ENCODE data around the gene CD3G. TPM values are rescaled to one million over a fixed set of nuclear protein-coding genes. Genes with fewer than 3 reads are reported as not detected.

The CD3G gene
- total RNA-seq, 4 donors from 2014 or later: 0.33 to 0.51 TPM; not detected in 2

DNA sequence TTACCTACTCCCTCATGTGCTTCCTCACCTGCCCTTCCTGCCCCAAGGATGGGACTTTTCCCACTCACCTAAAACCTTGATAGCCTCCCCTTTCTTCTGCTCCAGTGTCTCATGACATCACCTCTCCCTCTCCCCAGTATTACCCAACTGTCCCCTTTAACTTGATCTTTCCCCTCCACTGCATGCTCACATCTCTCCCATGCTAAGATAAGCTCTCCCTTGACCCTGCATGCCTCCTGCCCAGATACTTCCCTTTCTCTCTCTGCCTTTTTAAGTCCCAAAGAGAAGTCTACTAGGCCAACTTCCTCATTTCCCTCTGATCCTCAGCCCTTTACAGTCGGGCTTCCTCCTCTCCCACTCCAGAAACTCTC is 24.8 kb upstream of the CD3G start:
- no peaks in the 10 kb centered on the region for H3K36me3 ChIP-seq
- H3K27me3 ChIP-seq: peaks cover 0 to 11% (median 3%) of the 10 kb centered on the region in 3 donors
- in situ Hi-C loops (cut with MboI; ENCODE audit: low sequenced_read_pairs in 4 of 4): no loop called here
- TF ChIP-seq, protein P1, sequence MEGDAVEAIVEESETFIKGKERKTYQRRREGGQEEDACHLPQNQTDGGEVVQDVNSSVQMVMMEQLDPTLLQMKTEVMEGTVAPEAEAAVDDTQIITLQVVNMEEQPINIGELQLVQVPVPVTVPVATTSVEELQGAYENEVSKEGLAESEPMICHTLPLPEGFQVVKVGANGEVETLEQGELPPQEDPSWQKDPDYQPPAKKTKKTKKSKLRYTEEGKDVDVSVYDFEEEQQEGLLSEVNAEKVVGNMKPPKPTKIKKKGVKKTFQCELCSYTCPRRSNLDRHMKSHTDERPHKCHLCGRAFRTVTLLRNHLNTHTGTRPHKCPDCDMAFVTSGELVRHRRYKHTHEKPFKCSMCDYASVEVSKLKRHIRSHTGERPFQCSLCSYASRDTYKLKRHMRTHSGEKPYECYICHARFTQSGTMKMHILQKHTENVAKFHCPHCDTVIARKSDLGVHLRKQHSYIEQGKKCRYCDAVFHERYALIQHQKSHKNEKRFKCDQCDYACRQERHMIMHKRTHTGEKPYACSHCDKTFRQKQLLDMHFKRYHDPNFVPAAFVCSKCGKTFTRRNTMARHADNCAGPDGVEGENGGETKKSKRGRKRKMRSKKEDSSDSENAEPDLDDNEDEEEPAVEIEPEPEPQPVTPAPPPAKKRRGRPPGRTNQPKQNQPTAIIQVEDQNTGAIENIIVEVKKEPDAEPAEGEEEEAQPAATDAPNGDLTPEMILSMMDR (IDR thresholded peaks at IDR 0.05 in 4 of 5, conservative IDR thresholded peaks at IDR 0.05 in 1 of 5): no peak
- TF ChIP-seq POLR2A (IDR thresholded peaks at IDR 0.05): no peak
- intact Hi-C loops (cut with DNase I; ENCODE audit: low total_unique reads): no loop called here
- no peak overlapping the region for H3K27ac ChIP-seq
- no peak overlapping the region for H3K4me3 ChIP-seq
- no peaks in the 10 kb centered on the region for H3K9me3 ChIP-seq
- no peak for ATAC-seq
- H3K4me1 ChIP-seq: no peaks in the 10 kb centered on the region
- no peak for DNase-seq

DNA sequence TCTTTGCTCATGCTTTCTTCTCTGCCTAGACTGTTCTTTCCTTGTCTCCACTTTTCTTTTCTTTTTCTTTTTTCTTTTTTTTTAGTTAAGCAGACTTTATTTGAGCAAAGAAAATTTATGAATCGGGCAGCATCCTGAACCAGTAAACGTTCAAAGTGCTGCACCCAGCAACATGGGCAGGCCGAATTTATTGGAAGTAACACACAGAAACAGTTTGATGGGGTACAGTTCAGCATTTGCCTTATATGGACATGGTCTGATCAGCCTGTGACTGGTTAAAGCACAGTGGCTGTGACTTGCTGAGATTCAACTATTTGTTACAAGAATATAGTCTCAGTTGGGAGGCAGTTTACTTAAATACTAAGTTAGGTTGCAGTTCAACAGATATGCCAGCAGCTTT is 23.6 kb upstream of the CD3G start:
- no peaks in the 10 kb centered on the region for H3K9me3 ChIP-seq
- DNase-seq: no peak
- no peak for ATAC-seq
- H3K27me3 ChIP-seq: peaks cover 0 to 4% (median 3%) of the 10 kb centered on the region in 3 donors
- in situ Hi-C loops (cut with MboI; ENCODE audit: low sequenced_read_pairs in 4 of 4) (no loop called here), intact Hi-C loops (cut with DNase I; ENCODE audit: low total_unique reads) (no loop called here)
- no peak overlapping the region for H3K4me3 ChIP-seq
- H3K4me1 ChIP-seq: no peaks in the 10 kb centered on the region
- TF ChIP-seq, protein P1 (IDR thresholded peaks at IDR 0.05 in 4 of 5, conservative IDR thresholded peaks at IDR 0.05 in 1 of 5): no peak
- TF ChIP-seq POLR2A (IDR thresholded peaks at IDR 0.05): no peak
- no peak overlapping the region for H3K27ac ChIP-seq
- H3K36me3 ChIP-seq: no peaks in the 10 kb centered on the region

DNA sequence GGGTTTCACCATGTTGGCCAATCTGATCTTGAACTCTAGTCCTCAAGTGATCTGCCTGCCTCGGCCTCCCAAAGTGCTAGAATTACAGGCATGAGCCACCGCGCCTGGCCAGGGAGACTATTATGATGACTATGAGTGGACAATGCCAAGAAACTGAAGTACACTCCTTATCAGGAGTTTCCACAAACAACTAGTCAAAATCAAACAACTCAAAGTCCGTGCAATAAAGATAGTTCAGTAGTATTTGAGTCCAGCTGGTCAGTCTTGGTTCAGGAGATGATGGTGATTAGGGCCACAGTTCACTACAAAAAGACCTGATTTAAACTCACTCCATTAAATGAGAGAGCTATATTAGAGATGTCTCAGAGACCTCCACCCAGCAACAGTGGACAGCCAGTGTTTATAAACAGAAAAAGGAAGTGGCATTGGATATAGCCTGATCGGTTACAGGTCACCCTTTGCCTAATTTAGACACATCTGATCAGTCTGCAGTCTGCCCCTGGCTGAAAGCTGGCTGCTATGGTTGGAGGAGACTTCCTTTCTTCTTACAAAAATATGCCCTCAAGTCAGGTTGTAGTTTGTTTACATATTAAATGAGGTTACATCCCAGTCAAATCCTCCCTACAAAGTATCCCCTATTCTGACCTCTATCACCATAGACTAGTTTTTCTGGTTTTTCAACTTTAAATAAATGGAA is 22.6 kb upstream of the CD3G start:
- no peaks in the 10 kb centered on the region for H3K4me1 ChIP-seq
- H3K4me3 ChIP-seq: no peak overlapping the region
- TF ChIP-seq POLR2A (IDR thresholded peaks at IDR 0.05): no peak
- TF ChIP-seq, protein P1 (IDR thresholded peaks at IDR 0.05 in 4 of 5, conservative IDR thresholded peaks at IDR 0.05 in 1 of 5): no peak
- no peak overlapping the region for H3K27ac ChIP-seq
- no peaks in the 10 kb centered on the region for H3K36me3 ChIP-seq
- ATAC-seq: no peak
- H3K27me3 ChIP-seq: peaks cover 0 to 4% (median 2%) of the 10 kb centered on the region in 3 donors
- in situ Hi-C loops (cut with MboI; ENCODE audit: low sequenced_read_pairs in 4 of 4): no loop called here
- DNase-seq: no peak
- H3K9me3 ChIP-seq: no peaks in the 10 kb centered on the region
- intact Hi-C loops (cut with DNase I; ENCODE audit: low total_unique reads): no loop called here

DNA sequence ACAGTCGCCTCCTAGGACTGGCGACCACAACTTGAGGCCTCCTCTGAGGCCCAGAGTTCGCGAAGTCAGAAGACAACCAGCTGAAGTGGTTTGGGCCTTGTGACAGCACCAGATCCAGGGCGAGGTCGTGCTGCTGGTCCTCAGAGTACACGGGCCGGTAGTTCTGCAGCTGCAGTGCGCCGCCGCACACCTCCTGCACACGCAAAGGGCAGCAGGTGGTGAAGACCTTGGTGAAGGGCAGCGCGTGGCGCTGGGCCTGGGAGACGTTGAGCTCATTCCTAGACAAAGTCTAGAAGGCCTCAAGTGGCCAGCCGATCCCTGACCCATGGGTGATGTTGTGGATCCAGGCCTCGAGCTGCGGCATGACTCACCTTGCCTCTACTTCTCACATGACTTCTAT is 21.4 kb upstream of the CD3G start:
- in situ Hi-C loops (cut with MboI; ENCODE audit: low sequenced_read_pairs in 4 of 4): no loop called here
- TF ChIP-seq, protein P1 (IDR thresholded peaks at IDR 0.05 in 4 of 5, conservative IDR thresholded peaks at IDR 0.05 in 1 of 5): no peak

DNA sequence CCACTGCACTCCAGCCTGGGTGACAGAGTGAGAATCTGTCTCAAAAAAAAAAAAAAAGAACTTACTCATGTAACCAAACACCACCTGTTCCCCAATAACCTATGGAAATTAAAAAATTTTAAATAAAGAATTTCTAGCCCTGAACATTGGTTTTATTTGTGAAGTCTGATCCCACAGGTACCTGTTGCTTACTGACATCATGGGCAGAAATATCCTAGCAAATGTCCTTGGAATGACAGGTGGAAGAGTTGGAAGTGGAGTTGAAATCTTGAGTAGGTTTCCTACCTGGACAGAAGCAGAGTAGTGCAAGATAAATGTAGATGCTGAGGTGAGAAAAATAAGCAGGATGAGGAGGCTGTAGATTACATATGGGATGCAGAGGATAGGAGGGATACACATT is 18.9 kb upstream of the CD3G start:
- in situ Hi-C loops (cut with MboI; ENCODE audit: low sequenced_read_pairs in 4 of 4): no loop called here

More for the DNA sequence above, 21.4 kb upstream of the CD3G start:
- H3K27me3 ChIP-seq: no peaks in the 10 kb centered on the region
- H3K4me3 ChIP-seq: no peak overlapping the region
- H3K4me1 ChIP-seq: no peaks in the 10 kb centered on the region
- DNase-seq: no peak
- H3K9me3 ChIP-seq: no peaks in the 10 kb centered on the region
- no peak overlapping the region for H3K27ac ChIP-seq
- intact Hi-C loops (cut with DNase I; ENCODE audit: low total_unique reads): no loop called here
- H3K36me3 ChIP-seq: no peaks in the 10 kb centered on the region
- ATAC-seq: no peak

More for the DNA sequence above, 18.9 kb upstream of the CD3G start:
- intact Hi-C loops (cut with DNase I; ENCODE audit: low total_unique reads): no loop called here
- ATAC-seq: no peak
- no peaks in the 10 kb centered on the region for H3K9me3 ChIP-seq
- H3K4me1 ChIP-seq: no peaks in the 10 kb centered on the region
- no peak for DNase-seq
- H3K4me3 ChIP-seq: no peak overlapping the region
- H3K27ac ChIP-seq: no peak overlapping the region
- H3K27me3 ChIP-seq: no peaks in the 10 kb centered on the region
- H3K36me3 ChIP-seq: no peaks in the 10 kb centered on the region
- no peak for TF ChIP-seq POLR2A (IDR thresholded peaks at IDR 0.05)
- TF ChIP-seq, protein P1 (IDR thresholded peaks at IDR 0.05 in 4 of 5, conservative IDR thresholded peaks at IDR 0.05 in 1 of 5): no peak
